Neural cell (in vitro differentiated cells): ENCODE results near the gene LNPEP.

Experiments
- CTCF ChIP-seq: fragments of 450-650 bp; IDR thresholded peaks from 2 replicates; pipeline ENCODE4 v1.5.1; 2014; ENCODE audit warnings: antibody characterized with exemption, mild to moderate bottlenecking, moderate library complexity; ENCODE audit not compliant: poor library complexity, severe bottlenecking
- EP300 ChIP-seq: fragments of 450-650 bp; conservative IDR thresholded peaks from 2 replicates; pipeline ENCODE4 v1.6.1; 2014; ENCODE audit warnings: antibody characterized with exemption, mild to moderate bottlenecking, moderate library complexity; ENCODE audit not compliant: poor library complexity, severe bottlenecking
- MXI1 ChIP-seq: fragments of 450-650 bp; conservative IDR thresholded peaks from 2 replicates; pipeline ENCODE4 v1.6.1; 2014; ENCODE audit warnings: antibody characterized with exemption, mild to moderate bottlenecking; ENCODE audit not compliant: poor library complexity, severe bottlenecking

- no peak for TF ChIP-seq EP300
- TF ChIP-seq CTCF: no peak
- TF ChIP-seq MXI1: no peak
Observed at GRCh38 chr5:96978812-96979449, 43.1 kb downstream of the LNPEP start.
